Activated B cell treated with CpG ODN at 0.5 μM for 24 hours (primary cell): ENCODE data around the gene ECT2. TPM values are rescaled to one million over a fixed set of nuclear protein-coding genes. Genes with fewer than 3 reads are reported as not detected.
A peak's percentile ranks its signal among the peaks of the same experiment; 100 is the strongest.
"Not testable (repeated sequence)": the region's sequence is repeated elsewhere in the genome, so short reads cannot be mapped to it uniquely, and the experiment has no call there.

Experiments used
- ATAC-seq: fragments of 200-7000 bp; cut with Tn5 transposase; one replicate; pipeline ENCODE4 v1.10.0; 2021; ENCODE audit warnings: low read depth, mild to moderate bottlenecking, moderate library complexity
- CTCF ChIA-PET: fragments of 350-600 bp; sonication (Branson Sonifier 250); formaldehyde crosslinking; loops from one replicate; lab custom pipeline; 2021; ENCODE audit warnings: antibody characterized with exemption; lab: Charles Lee
- POLR2A ChIA-PET: fragments of 350-600 bp; sonication (Branson Sonifier 250); formaldehyde crosslinking; loops from one replicate; lab custom pipeline; 2021; ENCODE audit warnings: antibody characterized with exemption; lab: Charles Lee
- DNase-seq: peaks from one replicate; pipeline ENCODE4 v3.0.0; 2022
- H3K27ac Mint-ChIP-seq: one replicate; pipeline ENCODE4 v1.8.0; 2020; ENCODE audit warnings: mixed read lengths
- H3K27me3 Mint-ChIP-seq: one replicate; pipeline ENCODE4 v1.8.0; 2021; ENCODE audit warnings: mixed read lengths
- H3K36me3 Mint-ChIP-seq: one replicate; pipeline ENCODE4 v1.8.0; 2021; ENCODE audit warnings: low read depth, mixed read lengths
- H3K4me1 Mint-ChIP-seq: one replicate; pipeline ENCODE4 v1.8.0; 2021; ENCODE audit warnings: mixed read lengths
- H3K4me3 Mint-ChIP-seq: one replicate; pipeline ENCODE4 v1.8.0; 2020; ENCODE audit warnings: mild to moderate bottlenecking, mixed read lengths
- H3K9me3 Mint-ChIP-seq: one replicate; pipeline ENCODE4 v1.8.0; 2020; ENCODE audit warnings: mixed read lengths
- intact Hi-C: fragments of 100-400 bp; cut with micrococcal nuclease; formaldehyde crosslinking; loops from one replicate; pipeline ENCODE4 v1.15.1; 2024
- total RNA-seq: library from RNA; stranded (reverse); gene quantifications from 2 replicates; pipeline ENCODE4 v1.2.3, GENCODE V29; 2022
- TF ChIP-seq, protein P1 (sequence below): fragments of 200-600 bp; IDR thresholded peaks from one replicate; pipeline ENCODE4 v1.8.0; 2022; ENCODE audit warnings: antibody characterized with exemption, mild to moderate bottlenecking

ECT2 gene
- total RNA-seq, 1 donor from 2014 or later: 6.3 TPM

DNA sequence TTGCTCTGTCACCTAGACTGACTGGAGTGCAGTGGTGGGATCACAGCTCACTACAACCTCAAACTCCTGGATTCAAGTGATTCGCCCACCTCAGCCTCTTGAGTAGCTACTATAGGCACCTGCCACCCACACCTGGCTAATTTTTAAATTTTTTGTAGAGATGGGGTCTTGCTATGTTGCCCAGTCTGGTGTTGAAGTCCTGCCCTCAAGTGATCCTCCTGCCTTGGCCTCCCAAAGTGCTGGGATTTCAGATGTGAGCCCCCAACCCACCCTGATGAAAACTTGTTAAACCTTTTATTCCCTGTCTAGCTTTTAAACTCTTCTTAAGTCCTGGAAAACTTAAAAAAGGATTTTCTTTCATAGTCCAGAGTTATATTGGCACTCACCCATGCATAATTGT is 2.6 kb downstream of the ECT2 start:
- intact Hi-C loops: loop anchor here (5.0 kb wide), 1 partner anchor 1881 kb away; the partner anchor contains the start of gene RPL22L1
- H3K27me3 Mint-ChIP-seq: no peaks in the 10 kb centered on the region
- ChIA-PET CTCF (no interaction called here), POLR2A (no interaction called here)
- DNase-seq (no peak), ATAC-seq (no peak)
- peaks cover 14% of the 10 kb centered on the region for H3K4me1 Mint-ChIP-seq
- H3K36me3 Mint-ChIP-seq: peaks cover 10% of the 10 kb centered on the region
- no peak overlapping the region for H3K4me3 Mint-ChIP-seq
- no peak overlapping the region for H3K27ac Mint-ChIP-seq
- no peaks in the 10 kb centered on the region for H3K9me3 Mint-ChIP-seq
- TF ChIP-seq, protein P1, sequence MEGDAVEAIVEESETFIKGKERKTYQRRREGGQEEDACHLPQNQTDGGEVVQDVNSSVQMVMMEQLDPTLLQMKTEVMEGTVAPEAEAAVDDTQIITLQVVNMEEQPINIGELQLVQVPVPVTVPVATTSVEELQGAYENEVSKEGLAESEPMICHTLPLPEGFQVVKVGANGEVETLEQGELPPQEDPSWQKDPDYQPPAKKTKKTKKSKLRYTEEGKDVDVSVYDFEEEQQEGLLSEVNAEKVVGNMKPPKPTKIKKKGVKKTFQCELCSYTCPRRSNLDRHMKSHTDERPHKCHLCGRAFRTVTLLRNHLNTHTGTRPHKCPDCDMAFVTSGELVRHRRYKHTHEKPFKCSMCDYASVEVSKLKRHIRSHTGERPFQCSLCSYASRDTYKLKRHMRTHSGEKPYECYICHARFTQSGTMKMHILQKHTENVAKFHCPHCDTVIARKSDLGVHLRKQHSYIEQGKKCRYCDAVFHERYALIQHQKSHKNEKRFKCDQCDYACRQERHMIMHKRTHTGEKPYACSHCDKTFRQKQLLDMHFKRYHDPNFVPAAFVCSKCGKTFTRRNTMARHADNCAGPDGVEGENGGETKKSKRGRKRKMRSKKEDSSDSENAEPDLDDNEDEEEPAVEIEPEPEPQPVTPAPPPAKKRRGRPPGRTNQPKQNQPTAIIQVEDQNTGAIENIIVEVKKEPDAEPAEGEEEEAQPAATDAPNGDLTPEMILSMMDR: no peak

DNA sequence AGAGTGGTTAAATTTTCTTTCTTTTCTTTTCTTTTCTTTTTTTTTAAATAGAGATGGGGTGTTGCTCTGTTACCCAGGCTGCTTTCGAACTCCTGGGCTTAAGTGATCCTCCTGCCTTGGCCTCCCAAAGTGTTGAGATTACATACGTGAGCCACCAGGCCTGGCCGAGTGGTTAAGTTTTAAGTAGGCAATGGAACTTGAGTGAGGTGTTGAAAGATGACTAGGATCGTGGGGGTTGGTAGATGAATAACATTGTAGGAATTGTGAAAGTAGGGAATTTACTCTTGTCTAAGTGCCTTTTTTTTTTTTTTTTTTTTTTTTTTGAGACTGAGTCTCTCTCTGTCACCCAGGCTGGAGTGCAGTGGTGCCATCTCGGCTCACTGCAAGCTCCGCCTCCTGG is 9.9 kb downstream of the ECT2 start:
- H3K4me1 Mint-ChIP-seq, H3K27me3 Mint-ChIP-seq, ATAC-seq, H3K4me3 Mint-ChIP-seq, H3K9me3 Mint-ChIP-seq, POLR2A ChIA-PET, DNase-seq, CTCF ChIA-PET, intact Hi-C loops: not testable (repeated sequence)
- H3K36me3 Mint-ChIP-seq: peaks cover 29% of the 10 kb centered on the region
- H3K27ac Mint-ChIP-seq: peak overlapping the region; percentile 15

DNA sequence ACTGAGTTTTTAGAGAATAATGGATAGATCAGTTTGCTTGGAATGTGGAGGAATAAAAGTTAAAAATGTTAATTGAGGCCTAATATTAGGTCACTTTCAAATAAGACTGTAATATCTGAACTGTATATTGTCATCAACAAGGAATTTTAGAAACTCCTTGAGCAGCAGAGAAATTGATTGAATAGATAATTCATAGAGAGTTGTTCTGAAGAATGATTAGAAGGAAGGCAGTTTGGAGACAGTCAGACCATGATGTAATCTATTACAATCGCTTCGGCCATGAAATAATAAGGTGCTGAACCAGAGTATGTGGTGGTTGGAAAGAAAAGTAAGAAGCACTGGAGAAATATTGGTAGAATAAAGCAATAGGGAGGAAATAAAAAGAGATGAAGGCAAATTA is 15.7 kb downstream of the ECT2 start:
- H3K36me3 Mint-ChIP-seq: peaks cover 31% of the 10 kb centered on the region
- ChIA-PET CTCF (no interaction called here), POLR2A (no interaction called here)
- no peaks in the 10 kb centered on the region for H3K4me1 Mint-ChIP-seq
- no peak overlapping the region for H3K4me3 Mint-ChIP-seq
- no peak overlapping the region for H3K27ac Mint-ChIP-seq
- TF ChIP-seq, protein P1: no peak
- H3K27me3 Mint-ChIP-seq: no peaks in the 10 kb centered on the region
- H3K9me3 Mint-ChIP-seq: no peaks in the 10 kb centered on the region
- no peak for DNase-seq
- intact Hi-C loops: no loop called here
- ATAC-seq: no peak

DNA sequence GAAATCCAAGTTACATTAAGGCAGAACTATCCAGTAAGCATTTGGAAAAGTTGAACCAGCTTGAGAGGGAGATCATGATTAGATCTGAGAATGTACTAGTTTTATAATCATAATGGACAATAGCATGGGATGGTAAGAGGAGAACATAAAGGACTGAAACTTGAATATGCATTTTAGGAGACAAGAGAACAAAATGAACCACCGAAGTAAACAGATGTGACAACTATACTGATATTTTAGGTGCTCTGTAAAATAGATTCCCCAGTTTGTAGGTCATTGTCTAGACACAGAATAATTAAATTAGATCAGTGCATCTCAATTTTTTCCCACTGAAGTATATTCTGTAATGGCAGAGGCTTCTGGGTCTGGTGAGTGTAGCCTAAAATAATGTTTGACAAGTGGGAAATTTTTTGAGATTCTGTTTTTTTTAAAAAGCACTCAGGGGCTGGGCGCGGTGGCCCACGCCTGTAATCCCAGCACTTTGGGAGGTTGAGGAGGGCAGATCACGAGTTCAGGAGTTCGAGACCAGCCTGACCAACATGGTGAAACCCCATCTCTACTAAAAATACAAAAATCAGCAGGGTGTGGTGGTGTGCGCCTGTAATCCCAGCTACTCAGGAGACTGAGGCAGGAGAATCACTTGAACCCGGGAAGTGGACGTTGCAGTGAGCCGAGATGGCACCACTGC is 16.3 kb downstream of the ECT2 start:
- CTCF ChIA-PET: no interaction called here
- intact Hi-C loops: no loop called here
- Mint-ChIP-seq H3K36me3 (peaks cover 31% of the 10 kb centered on the region), H3K4me1 (no peaks in the 10 kb centered on the region), H3K27me3 (no peaks in the 10 kb centered on the region), H3K9me3 (no peaks in the 10 kb centered on the region), H3K27ac (no peak overlapping the region), H3K4me3 (no peak overlapping the region)
- POLR2A ChIA-PET: no interaction called here
- TF ChIP-seq, protein P1: no peak
- ATAC-seq (no peak), DNase-seq (no peak)

DNA sequence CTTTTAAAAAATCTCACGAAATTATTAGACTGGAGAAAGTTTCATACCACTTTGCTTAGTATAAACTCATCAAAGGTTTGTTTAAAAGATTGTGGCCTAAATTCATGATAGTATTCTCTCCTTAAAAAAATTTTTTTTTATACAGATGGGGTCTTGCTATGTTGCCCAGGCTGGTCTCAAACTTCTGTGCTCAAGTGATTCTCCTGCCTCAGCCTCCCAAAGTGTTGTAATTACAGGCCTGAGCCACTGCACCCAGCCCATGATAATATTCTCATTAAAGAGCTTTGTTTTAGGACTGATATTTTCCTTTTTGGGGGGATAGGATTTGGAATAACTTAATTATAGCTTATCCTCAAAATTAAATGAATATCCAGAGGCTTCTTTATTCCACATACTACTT is 19.9 kb downstream of the ECT2 start:
- no peak for ATAC-seq
- intact Hi-C loops: no loop called here
- DNase-seq: no peak
- CTCF ChIA-PET: no interaction called here
- H3K4me1 Mint-ChIP-seq: no peaks in the 10 kb centered on the region
- H3K27me3 Mint-ChIP-seq: no peaks in the 10 kb centered on the region
- peaks cover 16% of the 10 kb centered on the region for H3K36me3 Mint-ChIP-seq
- TF ChIP-seq, protein P1: no peak
- no peaks in the 10 kb centered on the region for H3K9me3 Mint-ChIP-seq
- POLR2A ChIA-PET: no interaction called here
- no peak overlapping the region for H3K27ac Mint-ChIP-seq
- H3K4me3 Mint-ChIP-seq: no peak overlapping the region

DNA sequence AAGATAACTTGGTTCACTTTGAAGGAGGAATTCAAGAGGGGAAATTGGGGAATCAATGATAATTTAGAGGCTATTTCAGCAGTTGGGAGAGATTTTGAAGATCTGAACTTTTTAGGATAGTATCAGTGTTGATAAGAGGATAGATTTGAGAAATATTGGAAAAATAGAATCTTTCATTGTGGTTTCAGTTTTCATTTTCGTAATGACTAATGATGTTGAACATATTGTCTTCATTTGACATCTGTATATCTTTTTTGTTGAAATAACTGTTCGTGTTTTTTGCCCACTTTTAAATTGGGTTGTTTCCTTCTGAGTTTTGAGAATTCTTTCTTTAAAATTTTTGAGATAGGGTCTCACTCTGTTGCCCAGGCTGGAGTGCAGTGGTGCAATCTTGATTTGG is 21.1 kb downstream of the ECT2 start:
- H3K36me3 Mint-ChIP-seq: peaks cover 19% of the 10 kb centered on the region
- H3K27me3 Mint-ChIP-seq: no peaks in the 10 kb centered on the region
- TF ChIP-seq, protein P1: no peak
- intact Hi-C loops: no loop called here
- ATAC-seq (no peak), DNase-seq (no peak)
- H3K27ac Mint-ChIP-seq: no peak overlapping the region
- ChIA-PET POLR2A (no interaction called here), CTCF (no interaction called here)
- no peaks in the 10 kb centered on the region for H3K9me3 Mint-ChIP-seq
- H3K4me3 Mint-ChIP-seq: no peak overlapping the region
- H3K4me1 Mint-ChIP-seq: no peaks in the 10 kb centered on the region
